GM12875 (cell line): ENCODE results near the gene DPPA3.

Experiments
- H3K4me3 ChIP-seq: one replicate; pipeline ENCODE4 v1.5.1; 2011; ENCODE audit warnings: low read depth, low read length, control low read depth
- TF ChIP-seq, protein P1 (sequence below): IDR thresholded peaks from 2 replicates; pipeline ENCODE4 v1.5.1; 2011; ENCODE audit warnings: low read depth, mild to moderate bottlenecking, control low read depth, inconsistent platforms, low read length, moderate library complexity, borderline replicate concordance; ENCODE audit not compliant: insufficient read depth

Gene DPPA3

DNA sequence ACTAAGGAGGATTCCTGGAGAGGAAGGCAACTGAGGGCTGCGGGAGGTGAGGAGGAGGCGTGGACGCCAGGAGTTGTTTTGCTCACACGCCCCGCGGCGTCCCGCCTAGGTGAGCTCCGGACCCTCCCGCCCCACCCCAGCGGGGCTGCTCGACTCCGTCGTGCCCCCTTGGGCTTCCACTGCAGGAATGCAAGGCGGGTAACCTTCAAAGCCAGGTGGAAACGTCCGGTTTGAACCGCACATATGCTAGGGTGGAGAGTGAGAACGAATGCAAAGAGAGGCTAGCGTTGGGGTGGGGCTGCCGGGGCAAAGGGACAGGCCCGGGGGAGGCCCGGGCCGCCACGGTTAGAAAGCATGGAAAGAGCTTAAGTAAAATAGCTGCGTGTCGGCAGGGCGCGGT, 5.4 kb upstream of the DPPA3 start:
- no peak overlapping the region for H3K4me3 ChIP-seq
- TF ChIP-seq, protein P1, sequence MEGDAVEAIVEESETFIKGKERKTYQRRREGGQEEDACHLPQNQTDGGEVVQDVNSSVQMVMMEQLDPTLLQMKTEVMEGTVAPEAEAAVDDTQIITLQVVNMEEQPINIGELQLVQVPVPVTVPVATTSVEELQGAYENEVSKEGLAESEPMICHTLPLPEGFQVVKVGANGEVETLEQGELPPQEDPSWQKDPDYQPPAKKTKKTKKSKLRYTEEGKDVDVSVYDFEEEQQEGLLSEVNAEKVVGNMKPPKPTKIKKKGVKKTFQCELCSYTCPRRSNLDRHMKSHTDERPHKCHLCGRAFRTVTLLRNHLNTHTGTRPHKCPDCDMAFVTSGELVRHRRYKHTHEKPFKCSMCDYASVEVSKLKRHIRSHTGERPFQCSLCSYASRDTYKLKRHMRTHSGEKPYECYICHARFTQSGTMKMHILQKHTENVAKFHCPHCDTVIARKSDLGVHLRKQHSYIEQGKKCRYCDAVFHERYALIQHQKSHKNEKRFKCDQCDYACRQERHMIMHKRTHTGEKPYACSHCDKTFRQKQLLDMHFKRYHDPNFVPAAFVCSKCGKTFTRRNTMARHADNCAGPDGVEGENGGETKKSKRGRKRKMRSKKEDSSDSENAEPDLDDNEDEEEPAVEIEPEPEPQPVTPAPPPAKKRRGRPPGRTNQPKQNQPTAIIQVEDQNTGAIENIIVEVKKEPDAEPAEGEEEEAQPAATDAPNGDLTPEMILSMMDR, result no peak

DNA sequence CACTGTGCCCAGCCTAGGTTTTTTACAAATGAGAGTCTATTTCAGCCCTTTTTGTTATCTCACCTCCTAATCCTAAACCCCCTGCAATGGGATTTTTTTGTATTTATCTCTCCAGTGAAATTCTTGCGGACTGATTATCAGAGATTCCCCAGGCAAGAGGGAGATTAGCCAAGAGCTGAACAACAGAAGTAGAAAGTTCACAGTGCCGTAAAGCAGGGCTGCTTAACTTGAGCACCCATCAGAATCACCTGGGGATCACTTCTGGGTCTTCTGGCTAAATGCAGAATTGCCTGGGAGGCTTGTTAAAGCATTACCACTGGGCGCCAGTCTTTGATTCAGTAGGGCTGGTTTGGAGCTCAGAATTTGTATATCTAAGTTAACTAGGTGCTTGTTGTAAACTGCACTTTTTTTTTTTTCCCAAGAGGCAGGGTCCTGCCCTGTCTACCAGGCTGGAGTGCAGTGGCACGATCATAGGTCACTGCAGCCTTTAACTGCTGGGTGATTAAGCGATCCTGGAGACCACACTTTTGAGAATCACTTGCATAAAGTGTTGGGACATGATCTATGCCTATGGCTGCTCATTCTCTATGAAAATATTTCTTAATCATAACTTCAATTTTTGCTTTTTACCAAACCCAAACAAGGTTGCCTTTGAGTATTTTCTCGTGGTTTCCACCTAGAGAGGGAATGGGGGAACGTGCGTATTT, 1.1 kb upstream of the DPPA3 start:
- TF ChIP-seq, protein P1, result no peak
- H3K4me3 ChIP-seq, result no peak overlapping the region

DNA sequence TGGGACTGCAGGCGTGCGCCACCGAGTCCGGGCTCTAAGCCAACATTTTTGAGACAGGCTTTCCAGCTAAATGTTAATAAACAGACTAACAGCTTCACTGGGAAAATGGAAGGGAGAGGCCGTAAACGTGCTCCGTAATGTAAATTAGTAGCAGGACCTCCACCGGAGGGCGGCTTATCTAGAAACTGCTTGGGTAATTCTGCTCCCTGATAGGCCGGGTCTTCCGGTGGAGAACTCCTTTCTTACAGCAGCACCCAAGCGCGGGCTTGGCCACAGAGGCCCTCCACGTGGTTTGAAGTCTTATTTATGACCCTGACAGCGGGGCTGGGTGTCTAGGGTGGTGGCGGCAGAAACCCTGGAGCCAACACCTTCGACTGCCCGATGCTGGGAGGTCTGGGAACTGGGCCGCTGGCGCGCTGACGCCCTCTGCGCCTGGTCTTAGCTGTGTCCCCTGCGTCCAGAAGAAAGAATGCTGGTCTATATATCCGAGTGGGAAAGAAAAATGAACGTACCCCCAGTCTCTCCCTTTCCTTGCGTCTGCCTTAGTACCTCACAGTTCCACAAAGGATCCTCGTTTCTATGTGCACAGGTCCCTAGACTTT, 1.7 kb downstream of the DPPA3 start:
- TF ChIP-seq, protein P1, result no peak
- H3K4me3 ChIP-seq, result no peak overlapping the region

DNA sequence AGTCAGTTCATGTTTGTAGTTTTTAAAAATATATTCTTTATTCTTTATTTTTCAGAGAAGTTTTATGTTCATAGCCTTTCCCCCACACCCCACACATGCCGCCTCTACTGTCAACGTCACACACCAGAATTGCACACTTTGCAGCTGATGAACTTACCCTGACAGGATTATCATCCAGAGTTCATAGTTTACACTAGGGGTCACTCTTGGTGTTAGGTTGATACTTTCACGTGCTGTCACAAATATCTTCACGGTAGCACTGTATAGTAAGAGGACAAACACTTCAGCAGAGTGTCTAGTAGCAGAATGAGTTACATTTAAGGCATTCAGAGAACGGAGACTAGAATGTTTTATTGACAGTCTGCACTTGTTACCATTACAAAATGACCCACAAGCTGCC, 5.1 kb downstream of the DPPA3 start:
- H3K4me3 ChIP-seq, result no peak overlapping the region
- TF ChIP-seq, protein P1, result 0 out of 2 replicates have a peak, but pooled peaks have one; percentile 21

DNA sequence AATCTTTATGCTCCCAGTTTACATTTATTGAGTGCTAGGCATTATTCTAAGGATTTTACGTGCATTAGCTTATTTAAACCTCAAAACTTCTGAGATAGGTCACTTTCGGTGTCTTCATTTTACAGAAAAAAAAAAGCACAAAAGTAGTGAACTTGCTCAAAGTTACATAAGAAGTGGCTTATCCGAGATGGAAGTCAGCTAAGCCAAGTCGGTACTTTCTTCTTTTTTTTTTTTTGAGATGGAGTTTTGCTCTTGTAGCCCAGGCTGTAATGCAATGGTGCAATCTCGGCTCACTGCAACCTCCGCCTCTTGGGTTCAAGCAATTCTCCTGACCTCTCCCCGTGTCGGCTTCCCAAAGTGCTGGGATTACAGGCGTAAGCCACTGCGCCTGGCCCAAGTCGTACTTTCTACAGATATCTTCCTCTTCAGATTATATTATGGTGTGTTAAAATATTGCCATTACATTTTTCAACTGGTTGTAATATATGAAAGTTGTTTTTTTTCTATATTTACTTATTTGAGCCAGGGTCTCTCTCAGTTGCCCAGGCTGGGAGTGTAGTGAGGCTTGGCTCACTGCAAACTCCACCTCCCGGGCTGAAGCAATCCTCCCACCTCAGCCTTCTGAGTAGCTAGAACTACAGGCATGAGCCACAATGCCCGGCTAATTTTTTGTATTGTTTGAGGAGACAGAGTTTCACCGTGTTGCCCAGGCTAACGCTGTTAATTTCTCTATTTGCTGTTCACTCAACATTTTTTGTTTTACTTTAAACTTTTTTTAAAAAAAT, 8.9 kb downstream of the DPPA3 start:
- TF ChIP-seq, protein P1, result no peak
- H3K4me3 ChIP-seq, result no peak overlapping the region

DNA sequence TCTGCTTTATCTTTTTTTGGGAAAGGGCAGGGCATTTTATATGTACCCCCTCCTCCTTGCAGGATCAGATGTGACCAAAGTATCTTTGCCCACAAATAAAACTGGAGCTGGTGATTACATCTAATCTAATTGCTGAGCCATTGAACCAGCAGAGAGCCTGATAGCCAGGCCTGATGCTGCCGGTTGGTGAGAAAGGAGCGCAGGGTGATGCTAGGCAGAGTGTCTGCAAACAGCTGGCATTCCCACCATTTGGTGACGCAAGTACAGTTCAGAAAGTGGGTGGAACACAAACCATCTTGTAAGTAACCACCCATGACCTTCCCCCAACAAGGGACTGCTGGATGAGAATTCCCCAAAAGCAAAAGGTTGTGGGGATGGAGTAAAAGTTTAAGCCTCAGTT, 12.7 kb downstream of the DPPA3 start:
- H3K4me3 ChIP-seq, result no peak overlapping the region
- TF ChIP-seq, protein P1, result no peak
